Esophagus muscularis mucosa (tissue), 4 donors: ENCODE results near the gene IGFBP5. TPM values are rescaled to one million over a fixed set of nuclear protein-coding genes. Genes with fewer than 3 reads are reported as not detected.

Experiments used
- DNase-seq: peaks from one replicate; pipeline ENCODE4 v3.0.0-alpha.2; 2017; ENCODE audit errors: extremely low spot score
- H3K27ac ChIP-seq, 4 donors: fragments of 200-600 bp; sonication (generic); replicated peaks in 1 of 4; 1 replicate in 3 of 4; 2 replicates in 1 of 4; pipeline ENCODE4 v1.5.1; 2016 to 2019; ENCODE audit warnings: mild to moderate bottlenecking in 1 of 4
- H3K27me3 ChIP-seq, 4 donors: fragments of 200-600 bp; sonication (generic); one replicate each; pipeline versions ENCODE4 v1.5.1 to v1.6.0; 2016 to 2019
- H3K36me3 ChIP-seq, 4 donors: fragments of 200-600 bp; sonication (generic); one replicate each; pipeline ENCODE4 v1.5.1; 2016 to 2019
- H3K4me1 ChIP-seq, 4 donors: fragments of 200-600 bp; sonication (generic); one replicate each; pipeline ENCODE4 v1.5.1; 2016 to 2019
- H3K4me3 ChIP-seq, 4 donors: fragments of 200-600 bp; sonication (generic); 1 replicate in 2 of 4; 2 replicates in 2 of 4; pipeline ENCODE4 v1.5.1; 2016 to 2019; ENCODE audit warnings: mild to moderate bottlenecking in 4 of 4, moderate library complexity in 1 of 4
- H3K9me3 ChIP-seq, 4 donors: fragments of 200-600 bp; sonication (generic); 1 replicate in 3 of 4; 2 replicates in 1 of 4; pipeline ENCODE4 v1.5.1; 2016 to 2019
- EP300 ChIP-seq: sonication (generic); formaldehyde crosslinking; IDR thresholded peaks from one replicate; pipeline ENCODE4 v1.6.1; 2017; ENCODE audit warnings: antibody characterized with exemption
- POLR2A ChIP-seq: fragments of 450-650 bp; IDR thresholded peaks from one replicate; pipeline ENCODE4 v1.6.1; 2017; ENCODE audit warnings: antibody characterized with exemption, moderate library complexity, mild to moderate bottlenecking, low read depth
- POLR2AphosphoS5 ChIP-seq, 2 donors: sonication (generic); formaldehyde crosslinking; IDR thresholded peaks; one replicate each; pipeline ENCODE4 v1.6.1; 2017; ENCODE audit warnings: antibody characterized with exemption in 2 of 2
- WGBS: methylation state at CpG from one replicate; pipeline ENCODE4 v1.1.5; 2018; 5-methylcytosine and 5-hydroxymethylcytosine counted together
- intact Hi-C: fragments of 100-400 bp; cut with DNase I; formaldehyde crosslinking; loops from one replicate; pipeline ENCODE4 v1.15.1; 2023
- total RNA-seq, 4 donors: library from RNA; depleted of rRNA; stranded (reverse); fragments of >200 nt; gene quantifications; one replicate each; pipeline versions ENCODE4 v1.1.0 to v1.2.1, GENCODE V29; 2016
- TF ChIP-seq, protein P1 (sequence below), 3 experiments: fragments of 200-600 bp in 2 of 3; fragments of 450-650 bp in 1 of 3; sonication (generic) in 2 of 3; IDR thresholded peaks; one replicate each; pipeline ENCODE4 v1.5.1; 2017 to 2019; ENCODE audit warnings: antibody characterized with exemption in 3 of 3, mild to moderate bottlenecking in 2 of 3, moderate library complexity in 1 of 3

Gene IGFBP5
- total RNA-seq, 4 donors from 2014 or later, result 547 to 1,471 (median 705) TPM

DNA sequence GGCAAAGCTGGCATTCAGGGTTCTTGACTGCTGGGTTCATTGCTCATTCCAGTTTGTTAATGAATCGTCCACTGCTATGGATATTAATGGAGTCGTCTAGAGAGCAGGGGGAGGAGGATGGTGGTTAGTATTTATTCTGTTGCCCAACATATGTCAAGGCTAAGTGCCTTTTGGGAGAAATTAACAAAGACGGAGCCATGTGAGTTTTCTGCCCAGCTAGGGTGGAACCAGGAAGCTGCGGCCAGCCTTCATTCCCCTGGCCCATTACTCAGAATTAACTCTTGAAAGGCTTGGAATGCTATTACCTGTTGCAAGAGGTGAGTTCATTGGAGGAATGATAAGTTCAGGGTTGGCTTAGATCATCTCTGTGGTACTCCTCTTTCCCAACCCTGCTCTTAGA, 42.8 kb downstream of the IGFBP5 start:
- no peak overlapping the region for H3K4me3 ChIP-seq
- H3K27ac ChIP-seq, result peak overlapping the region; percentile 17 to 75 (median 62)
- 42% methylated on average over 4 of the region's 4 CpGs for WGBS
- H3K4me1 ChIP-seq, result peaks cover 14 to 97% (median 86%) of the 10 kb centered on the region in 4 donors
- intact Hi-C loops, result no loop called here
- no peaks in the 10 kb centered on the region for H3K27me3 ChIP-seq
- no peak for DNase-seq
- H3K36me3 ChIP-seq, result peaks cover 0 to 6% (median 0%) of the 10 kb centered on the region in 4 donors
- no peaks in the 10 kb centered on the region for H3K9me3 ChIP-seq
- TF ChIP-seq, protein P1, sequence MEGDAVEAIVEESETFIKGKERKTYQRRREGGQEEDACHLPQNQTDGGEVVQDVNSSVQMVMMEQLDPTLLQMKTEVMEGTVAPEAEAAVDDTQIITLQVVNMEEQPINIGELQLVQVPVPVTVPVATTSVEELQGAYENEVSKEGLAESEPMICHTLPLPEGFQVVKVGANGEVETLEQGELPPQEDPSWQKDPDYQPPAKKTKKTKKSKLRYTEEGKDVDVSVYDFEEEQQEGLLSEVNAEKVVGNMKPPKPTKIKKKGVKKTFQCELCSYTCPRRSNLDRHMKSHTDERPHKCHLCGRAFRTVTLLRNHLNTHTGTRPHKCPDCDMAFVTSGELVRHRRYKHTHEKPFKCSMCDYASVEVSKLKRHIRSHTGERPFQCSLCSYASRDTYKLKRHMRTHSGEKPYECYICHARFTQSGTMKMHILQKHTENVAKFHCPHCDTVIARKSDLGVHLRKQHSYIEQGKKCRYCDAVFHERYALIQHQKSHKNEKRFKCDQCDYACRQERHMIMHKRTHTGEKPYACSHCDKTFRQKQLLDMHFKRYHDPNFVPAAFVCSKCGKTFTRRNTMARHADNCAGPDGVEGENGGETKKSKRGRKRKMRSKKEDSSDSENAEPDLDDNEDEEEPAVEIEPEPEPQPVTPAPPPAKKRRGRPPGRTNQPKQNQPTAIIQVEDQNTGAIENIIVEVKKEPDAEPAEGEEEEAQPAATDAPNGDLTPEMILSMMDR (IDR thresholded peaks at IDR 0.05), result no peak
- TF ChIP-seq POLR2AphosphoS5 (IDR thresholded peaks at IDR 0.05) (no peak), POLR2A (no peak), EP300 (no peak)

DNA sequence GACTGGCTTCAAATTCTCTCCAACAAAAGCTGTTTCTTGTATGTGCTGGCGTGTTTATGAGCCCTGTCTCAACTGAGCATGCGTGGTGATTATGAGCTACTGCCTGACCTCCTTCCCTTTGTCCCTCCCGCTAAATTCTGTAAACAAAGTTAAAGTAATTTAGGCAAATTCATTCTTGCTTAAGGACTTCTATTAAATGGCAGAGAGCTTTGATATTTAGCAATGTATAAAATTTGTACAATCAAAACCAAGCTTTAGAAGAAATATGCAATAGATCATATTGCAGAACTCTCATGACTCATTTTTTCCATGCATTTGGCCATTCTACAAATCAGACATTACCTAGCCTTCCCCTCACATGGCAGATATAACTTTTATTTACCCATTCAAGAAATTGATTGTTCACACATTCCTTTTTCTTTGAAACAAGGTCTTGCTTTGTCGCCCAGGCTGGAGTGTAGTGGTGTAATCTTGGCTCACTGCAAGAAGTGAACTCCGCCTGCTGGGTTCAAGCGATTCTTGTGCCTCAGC, 43.9 kb downstream of the IGFBP5 start:
- Histone ChIP-seq H3K27me3 (no peaks in the 10 kb centered on the region), H3K9me3 (no peaks in the 10 kb centered on the region), H3K27ac (peak overlapping the region; percentile 57 to 75 (median 62)), H3K4me1 (peaks cover 14 to 96% (median 86%) of the 10 kb centered on the region in 4 donors), H3K4me3 (no peak overlapping the region), H3K36me3 (peaks cover 0 to 3% (median 0%) of the 10 kb centered on the region in 4 donors)
- TF ChIP-seq, protein P1 (IDR thresholded peaks at IDR 0.05), result no peak
- TF ChIP-seq POLR2AphosphoS5 (IDR thresholded peaks at IDR 0.05), result peak in 1 of 2 donors; percentile 67
- DNase-seq, result no peak
- intact Hi-C loops, result no loop called here
- 68% methylated on average over 6 of the region's 6 CpGs for WGBS

DNA sequence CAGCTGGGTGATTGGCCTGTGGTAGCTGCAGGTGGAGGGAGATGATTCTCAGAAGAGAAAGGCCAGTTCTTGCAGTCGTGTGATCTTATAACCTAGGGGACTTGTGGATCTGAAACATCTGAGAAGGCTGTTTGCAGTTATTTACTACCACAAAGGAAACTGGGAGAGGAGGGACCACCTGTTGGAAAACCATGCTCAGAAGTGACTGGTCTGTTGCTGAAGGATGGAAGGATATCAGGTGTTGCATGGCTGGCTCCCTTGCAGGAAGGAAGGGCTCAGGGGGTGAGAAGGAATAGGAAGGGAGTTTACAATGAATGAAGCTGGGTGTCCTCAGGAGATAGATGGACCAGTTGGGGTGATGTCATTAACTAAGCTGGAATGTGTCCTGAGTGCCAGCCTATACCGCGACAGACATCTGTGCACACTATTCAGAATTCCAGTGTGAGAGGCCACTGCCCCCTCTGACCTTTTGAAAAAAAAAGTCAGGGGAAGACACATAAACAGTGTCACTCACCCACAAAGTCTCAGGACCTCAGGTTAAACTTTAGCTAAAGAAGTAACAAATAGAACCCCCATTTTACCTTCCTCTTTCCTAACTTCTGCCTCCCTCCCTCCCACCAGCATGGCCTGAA, 44.6 kb downstream of the IGFBP5 start:
- no peak for DNase-seq
- WGBS, result 78% methylated on average over 2 of the region's 3 CpGs
- TF ChIP-seq, protein P1 (IDR thresholded peaks at IDR 0.05), result no peak
- TF ChIP-seq EP300 (no peak), POLR2A (no peak), POLR2AphosphoS5 (IDR thresholded peaks at IDR 0.05) (no peak)
- no peak overlapping the region for H3K4me3 ChIP-seq
- H3K9me3 ChIP-seq, result no peaks in the 10 kb centered on the region
- no peaks in the 10 kb centered on the region for H3K36me3 ChIP-seq
- no peaks in the 10 kb centered on the region for H3K27me3 ChIP-seq
- H3K27ac ChIP-seq, result peak overlapping the region; percentile 57 to 75 (median 62)
- H3K4me1 ChIP-seq, result peaks cover 17 to 94% (median 86%) of the 10 kb centered on the region in 4 donors
- intact Hi-C loops, result no loop called here

DNA sequence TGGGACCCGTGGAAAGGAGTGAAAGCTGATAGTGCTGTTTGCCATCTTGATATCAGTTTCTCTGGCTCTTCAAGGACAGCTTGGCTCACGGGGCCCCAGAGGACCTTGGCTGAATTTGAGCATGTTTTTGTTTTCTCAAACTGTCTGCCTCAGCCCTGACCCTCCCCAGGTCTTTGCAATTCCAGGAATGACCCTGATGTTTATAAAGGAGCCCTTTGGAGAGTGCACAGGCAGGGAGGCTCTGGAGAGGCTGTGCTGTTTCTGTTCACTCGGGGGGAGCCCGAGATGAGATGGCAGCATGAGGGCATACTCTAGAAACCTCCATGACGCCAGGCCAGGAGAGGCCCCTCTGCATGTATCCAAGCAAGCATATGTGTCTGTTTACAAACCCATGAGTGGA, 45.8 kb downstream of the IGFBP5 start:
- WGBS, result 22% methylated on average over 2 of the region's 5 CpGs
- TF ChIP-seq, protein P1 (IDR thresholded peaks at IDR 0.05), result no peak
- TF ChIP-seq POLR2A (no peak), EP300 (no peak), POLR2AphosphoS5 (IDR thresholded peaks at IDR 0.05) (no peak)
- H3K4me3 ChIP-seq, result no peak overlapping the region
- no peaks in the 10 kb centered on the region for H3K27me3 ChIP-seq
- intact Hi-C loops, result no loop called here
- peaks cover 27 to 98% (median 91%) of the 10 kb centered on the region in 4 donors for H3K4me1 ChIP-seq
- DNase-seq, result no peak
- H3K27ac ChIP-seq, result peak overlapping the region; percentile 57 to 75 (median 62)
- no peaks in the 10 kb centered on the region for H3K36me3 ChIP-seq
- H3K9me3 ChIP-seq, result no peaks in the 10 kb centered on the region

DNA sequence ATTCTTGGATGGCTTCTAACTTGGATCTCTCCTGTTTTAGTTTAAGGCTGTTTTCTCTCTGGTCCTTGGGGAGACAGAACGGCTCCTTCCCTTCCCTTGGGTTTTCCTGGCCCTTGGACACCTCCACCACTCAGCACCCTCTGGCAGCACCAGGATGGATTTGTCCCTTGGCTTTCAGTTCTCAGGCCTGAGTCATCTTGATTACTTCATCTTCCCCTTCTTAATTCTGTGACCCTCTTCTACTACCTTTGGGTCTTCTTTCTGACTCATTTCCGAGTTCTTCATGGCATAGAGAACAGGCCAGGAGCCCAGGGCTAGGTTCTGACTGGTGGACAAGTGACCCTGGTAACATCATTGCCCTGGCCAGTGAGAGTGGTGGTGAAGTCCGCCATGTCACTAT, 47.2 kb downstream of the IGFBP5 start:
- Histone ChIP-seq H3K36me3 (no peaks in the 10 kb centered on the region), H3K9me3 (no peaks in the 10 kb centered on the region), H3K27ac (peak overlapping the region; percentile 60 to 75 (median 64)), H3K27me3 (no peaks in the 10 kb centered on the region), H3K4me3 (no peak overlapping the region), H3K4me1 (peaks cover 30 to 98% (median 89%) of the 10 kb centered on the region in 4 donors)
- DNase-seq, result no peak
- TF ChIP-seq EP300 (no peak), POLR2AphosphoS5 (IDR thresholded peaks at IDR 0.05) (peak; percentile 26 to 58)
- 58% methylated on average over 3 of the region's 3 CpGs for WGBS
- intact Hi-C loops, result no loop called here
